ENCODE measurements around the gene SMC1A.

DNA sequence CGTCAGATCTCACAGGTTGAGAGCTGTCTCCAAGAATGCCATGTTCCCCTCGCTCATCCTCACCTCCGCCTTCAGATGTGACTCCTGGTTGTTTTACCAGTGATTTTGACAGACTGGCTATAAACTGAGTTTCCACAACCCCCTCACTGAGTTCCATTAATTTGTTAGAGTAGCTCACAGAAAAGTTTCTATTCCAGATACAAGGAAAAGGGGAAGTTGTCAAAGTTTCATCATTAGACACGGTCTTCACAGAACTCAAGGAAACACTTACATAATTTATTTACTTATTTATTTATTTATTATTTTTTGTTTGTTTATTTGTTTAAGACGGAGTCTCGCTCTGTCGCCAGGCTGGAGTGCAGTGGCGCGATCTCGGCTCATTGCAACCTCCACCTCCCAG is 85.4 kb downstream of the SMC1A start:
- TF ChIP-seq, protein P1, sequence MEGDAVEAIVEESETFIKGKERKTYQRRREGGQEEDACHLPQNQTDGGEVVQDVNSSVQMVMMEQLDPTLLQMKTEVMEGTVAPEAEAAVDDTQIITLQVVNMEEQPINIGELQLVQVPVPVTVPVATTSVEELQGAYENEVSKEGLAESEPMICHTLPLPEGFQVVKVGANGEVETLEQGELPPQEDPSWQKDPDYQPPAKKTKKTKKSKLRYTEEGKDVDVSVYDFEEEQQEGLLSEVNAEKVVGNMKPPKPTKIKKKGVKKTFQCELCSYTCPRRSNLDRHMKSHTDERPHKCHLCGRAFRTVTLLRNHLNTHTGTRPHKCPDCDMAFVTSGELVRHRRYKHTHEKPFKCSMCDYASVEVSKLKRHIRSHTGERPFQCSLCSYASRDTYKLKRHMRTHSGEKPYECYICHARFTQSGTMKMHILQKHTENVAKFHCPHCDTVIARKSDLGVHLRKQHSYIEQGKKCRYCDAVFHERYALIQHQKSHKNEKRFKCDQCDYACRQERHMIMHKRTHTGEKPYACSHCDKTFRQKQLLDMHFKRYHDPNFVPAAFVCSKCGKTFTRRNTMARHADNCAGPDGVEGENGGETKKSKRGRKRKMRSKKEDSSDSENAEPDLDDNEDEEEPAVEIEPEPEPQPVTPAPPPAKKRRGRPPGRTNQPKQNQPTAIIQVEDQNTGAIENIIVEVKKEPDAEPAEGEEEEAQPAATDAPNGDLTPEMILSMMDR (IDR thresholded peaks at IDR 0.05): no peak
- no peak for TF ChIP-seq EZH2 (IDR thresholded peaks at IDR 0.05)
- TF ChIP-seq EZH2phosphoT487 (IDR thresholded peaks at IDR 0.05): no peak
